DMS114 treated with DMSO at 0.1 percent for 48 hours (cell line): ENCODE measurements around the gene HOXB13.

ENCODE experiments used
- DNase-seq: peaks from one replicate; lab custom pipeline; 2025; ENCODE audit not compliant: unreplicated experiment; lab: John Stamatoyannopoulos, UW

The HOXB13 gene

GRCh38 chr17:48748718-48749566 is 20.4 kb upstream of the HOXB13 start:
- DNase-seq: no peak

- DNase-seq: no peak
These were observed 19.2 kb upstream of the HOXB13 start for GRCh38 chr17:48747445-48748363.

- DNase-seq: no peak
These were observed 18.4 kb upstream of the HOXB13 start for GRCh38 chr17:48746916-48747444.

- DNase-seq: no peak
These were observed 17.1 kb upstream of the HOXB13 start for GRCh38 chr17:48745381-48746275.

- DNase-seq: no peak
These were observed 12.0 kb upstream of the HOXB13 start for GRCh38 chr17:48740537-48740936.

GRCh38 chr17:48738803-48739526 is 10.4 kb upstream of the HOXB13 start:
- no peak for DNase-seq

GRCh38 chr17:48738424-48738802 is 9.9 kb upstream of the HOXB13 start:
- DNase-seq: no peak

- no peak for DNase-seq
These were observed 8.9 kb upstream of the HOXB13 start for GRCh38 chr17:48737330-48738043.

GRCh38 chr17:48735062-48735351 is 6.5 kb upstream of the HOXB13 start:
- no peak for DNase-seq

- DNase-seq: no peak
These were observed 5.9 kb upstream of the HOXB13 start for GRCh38 chr17:48734333-48735061.

- DNase-seq: no peak
These were observed 5.2 kb upstream of the HOXB13 start for GRCh38 chr17:48733632-48734328.

GRCh38 chr17:48732688-48733629 is 4.4 kb upstream of the HOXB13 start:
- no peak for DNase-seq

GRCh38 chr17:48731355-48731754 is 2.8 kb upstream of the HOXB13 start:
- no peak for DNase-seq

GRCh38 chr17:48730240-48730550 is 1.6 kb upstream of the HOXB13 start:
- no peak for DNase-seq

- DNase-seq: no peak
These were observed 1.0 kb upstream of the HOXB13 start for GRCh38 chr17:48729335-48730239.

- DNase-seq: no peak
These were observed 955 bp downstream of the HOXB13 start for GRCh38 chr17:48727415-48728175.
